HEK293T (cell line): ENCODE measurements around the gene RASAL3.

Experiments used
- ARNT ChIP-seq: fragments of 450-650 bp; IDR thresholded peaks from 2 replicates; pipeline ENCODE4 v1.6.1; 2017; ENCODE audit warnings: mild to moderate bottlenecking
- BHLHE40 ChIP-seq: fragments of 450-650 bp; IDR thresholded peaks from 2 replicates; pipeline ENCODE4 v1.6.1; 2016; ENCODE audit warnings: mild to moderate bottlenecking, moderate library complexity, borderline replicate concordance
- FOXA1 ChIP-seq: fragments of 450-650 bp; IDR thresholded peaks from 2 replicates; pipeline ENCODE4 v1.6.1; 2016; ENCODE audit warnings: mild to moderate bottlenecking
- FOXM1 ChIP-seq: fragments of 450-650 bp; IDR thresholded peaks from 2 replicates; pipeline ENCODE4 v1.6.1; 2017; ENCODE audit warnings: mild to moderate bottlenecking, borderline replicate concordance
- HDGF ChIP-seq: fragments of 450-650 bp; IDR thresholded peaks from 2 replicates; pipeline ENCODE4 v1.6.1; 2017; ENCODE audit warnings: antibody characterized with exemption, borderline replicate concordance
- SUZ12 ChIP-seq: fragments of 450-650 bp; IDR thresholded peaks from 2 replicates; pipeline ENCODE4 v1.6.1; 2016; ENCODE audit warnings: mild to moderate bottlenecking

DNA sequence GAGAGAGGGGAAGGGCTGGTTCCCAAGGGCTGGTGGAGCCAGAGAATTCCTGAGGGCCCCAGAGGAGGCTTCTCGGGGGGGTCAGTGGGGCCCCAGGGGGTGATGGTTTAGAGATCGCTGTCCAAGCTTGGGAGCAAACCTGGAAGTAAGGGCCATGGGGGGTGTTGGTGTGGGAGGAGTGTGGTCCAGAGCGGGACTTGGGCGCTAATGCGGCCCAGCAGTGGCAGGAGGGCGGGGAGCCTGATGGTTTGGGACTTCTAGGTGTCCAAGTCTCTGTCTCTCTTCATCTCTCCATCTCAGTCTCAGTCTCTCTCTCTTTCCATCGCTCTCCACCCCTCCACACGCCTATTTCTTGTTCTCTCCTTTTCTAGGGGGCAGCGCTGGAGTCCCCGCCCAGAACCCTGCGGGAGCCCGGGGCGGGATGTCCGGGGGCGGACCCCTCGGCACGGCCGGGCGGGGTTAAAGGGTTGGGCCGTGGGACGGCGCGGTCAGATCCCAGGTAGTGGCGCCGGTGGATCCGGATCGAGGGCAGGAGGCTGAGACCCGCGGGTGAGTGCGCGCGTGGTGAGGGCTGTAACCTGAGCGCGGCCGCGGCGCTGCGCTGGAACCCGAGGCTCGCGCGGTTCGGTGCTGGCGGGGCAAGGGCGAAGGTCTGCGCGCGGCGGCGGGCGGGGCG lies 43.8 kb upstream of the RASAL3 start, which contains the start of gene CYP4F22:
- no peak for TF ChIP-seq FOXA1
- TF ChIP-seq FOXM1 = no peak
- TF ChIP-seq HDGF = no peak
- no peak for TF ChIP-seq SUZ12
- TF ChIP-seq BHLHE40 = no peak
- no peak for TF ChIP-seq ARNT
